ENCODE results near the gene RAB42. TPM values are rescaled to one million over a fixed set of nuclear protein-coding genes. Genes with fewer than 3 reads are reported as not detected.

Gene RAB42
- total and polyA plus RNA-seq, 2 of the 8 experiments (the other 6 are each of a cell fraction or from before 2014, with no cell fraction given) = 12.5 to 16.6 TPM

DNA sequence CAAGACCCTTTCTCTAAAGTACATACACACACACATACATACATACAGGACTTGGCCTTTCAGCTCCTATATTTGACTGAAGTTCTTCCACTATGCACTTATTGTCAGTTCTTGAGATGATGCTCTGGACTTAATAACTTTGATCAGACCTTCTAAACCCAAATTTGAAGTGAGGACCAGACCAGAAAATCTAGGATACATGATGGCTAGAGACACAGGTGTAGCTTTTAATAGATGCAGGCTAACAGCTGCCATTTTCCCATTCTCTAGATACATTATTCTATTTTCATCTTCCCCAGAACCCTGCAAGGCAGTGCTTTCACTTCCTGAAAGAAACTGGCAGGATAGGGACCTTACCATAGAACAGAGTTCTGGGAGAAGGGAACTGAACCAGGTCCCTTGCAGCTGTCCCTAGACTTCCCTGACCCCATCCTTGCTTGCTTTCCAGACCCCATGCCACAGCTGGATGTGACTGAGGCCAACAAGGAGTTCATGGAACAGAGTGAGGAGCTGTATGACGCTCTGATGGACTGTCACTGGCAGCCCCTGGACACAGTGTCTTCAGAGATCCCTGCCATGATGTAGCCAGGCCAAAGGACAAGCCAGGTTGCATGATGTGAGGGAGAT, 14.9 kb upstream of the RAB42 start:
- no peak overlapping the region for H3K14ac ChIP-seq (ENCODE audit: insufficient read length)
- no peak overlapping the region for H3K4me3 ChIP-seq (ENCODE audit: extremely low read depth in 1 of 4, insufficient read depth in 2 of 4, low read depth in 3 of 4, low read length in 4 of 4)
- H3K18ac ChIP-seq (ENCODE audit: extremely low read depth, low read length) = no peak overlapping the region
- DNase-seq (ENCODE audit: low read depth in 1 of 2, low spot score in 2 of 2) (no peak), FAIRE-seq (no peak)
- no peak overlapping the region; the same call in 1 of the 2 replicates for H4K8ac ChIP-seq (ENCODE audit: extremely low read depth, insufficient read depth, low read length)
- no peak overlapping the region for H3K4ac ChIP-seq (replicated peaks; ENCODE audit: insufficient read length, low read depth, low read length)
- H3K36me3 ChIP-seq (ENCODE audit: control insufficient read depth in 2 of 4, insufficient read depth in 4 of 4, low read length in 3 of 4) = peaks cover 19 to 60% (median 41%) of the 10 kb centered on the region in 4 experiments
- ChIA-PET POLR2A (ENCODE audit: partially characterized antibody) (interaction anchor here (1.3 to 23.4 kb wide), 7 partner anchors 16 to 342 kb away, joined by 3 to 660 read pairs (median 118); partner anchors contain the start of genes ATP5IF1, RAB42, RCC1 and TAF12), CTCF (ENCODE audit: partially characterized antibody) (interaction anchor here (0.7 to 9.7 kb wide), 6 partner anchors 8 to 63 kb away, joined by 3 to 73 read pairs (median 3); no protein-coding TSS in a partner anchor)
- no peak overlapping the region for H3K27ac ChIP-seq (ENCODE audit: low read depth, low read length)
- peaks cover 0 to 8% (median 3%) of the 10 kb centered on the region in 4 experiments; a peak in 4 of 7 replicates for H3K4me1 ChIP-seq (replicated peaks in 1 of 4; ENCODE audit: control insufficient read depth in 3 of 4, insufficient read depth in 4 of 4, low read length in 3 of 4)
- H3K9ac ChIP-seq (replicated peaks in 1 of 4; ENCODE audit: extremely low read depth in 1 of 4, low read depth in 3 of 4, low read length in 3 of 4) = no peak overlapping the region
- no peaks in the 10 kb centered on the region for H3K9me3 ChIP-seq (ENCODE audit: insufficient read depth in 2 of 2, low read depth in 1 of 2, low read length in 1 of 2)
- H2BK120ac ChIP-seq (replicated peaks; ENCODE audit: low read depth, low read length) = no peak overlapping the region
- H2BK15ac ChIP-seq (ENCODE audit: low read length) = no peak overlapping the region
- H4K5ac ChIP-seq (ENCODE audit: insufficient read length, low read depth, low read length) = no peak overlapping the region
- no peak overlapping the region for H2AK5ac ChIP-seq (ENCODE audit: low read depth, low read length)
- H3K23me2 ChIP-seq (ENCODE audit: low read depth, low read length) = peaks cover 10% of the 10 kb centered on the region; the same call in 1 of the 2 replicates
- H2BK20ac ChIP-seq (ENCODE audit: low read length) = no peak overlapping the region
- no peak overlapping the region for H3K4me2 ChIP-seq (ENCODE audit: insufficient read depth in 1 of 2, low read depth in 2 of 2, low read length in 2 of 2)
- peaks cover 4% of the 10 kb centered on the region; the same call in 1 of the 2 replicates for H3K79me1 ChIP-seq (ENCODE audit: low read depth, low read length)
- peaks cover 10 to 21% of the 10 kb centered on the region in 2 experiments for H3K79me2 ChIP-seq (ENCODE audit: control insufficient read depth in 1 of 2, insufficient read depth in 2 of 2, low read length in 2 of 2)
- peaks cover 15 to 23% of the 10 kb centered on the region in 2 experiments for H4K20me1 ChIP-seq (replicated peaks in 1 of 2; ENCODE audit: control insufficient read depth in 1 of 2, insufficient read depth in 2 of 2, low read length in 2 of 2)
- no peak overlapping the region for H3K56ac ChIP-seq (replicated peaks; ENCODE audit: insufficient read length, low read depth, low read length)
- H4K91ac ChIP-seq (replicated peaks; ENCODE audit: insufficient read length, low read length) = no peak overlapping the region
- H3K23ac ChIP-seq (ENCODE audit: insufficient read length) = no peak overlapping the region
- H3K27me3 ChIP-seq (replicated peaks in 1 of 4; ENCODE audit: control insufficient read depth in 3 of 4, extremely low read depth in 1 of 4, insufficient read depth in 3 of 4, low read length in 3 of 4) = peaks cover 0 to under 1% (median under 1%) of the 10 kb centered on the region in 4 experiments; a peak in 1 of 7 replicates
- 82% methylated on average over 1 of the region's 1 CpG; no CpG with 5 or more reads in 1 of the 2 experiments for WGBS, 2 experiments (ENCODE audit: extremely low coverage in 1 of 2, insufficient coverage in 1 of 2, insufficient read length in 1 of 2, insufficient replicate concordance in 2 of 2, low coverage in 1 of 2, low lambda C conversion rate in 2 of 2, missing lambda C conversion rate in 1 of 2)
- no peak for TF ChIP-seq SP4 (IDR thresholded peaks at IDR 0.05; ENCODE audit: low read length)
- no peak for TF ChIP-seq SIRT6 (IDR thresholded peaks at IDR 0.05; ENCODE audit: low read length)
- TF ChIP-seq POLR2A (IDR thresholded peaks at IDR 0.05; ENCODE audit: control extremely low read depth in 1 of 2, low read depth in 2 of 2, low read length in 2 of 2) = peak in 1 of 2 experiments; percentile 31; a peak in 2 of 3 replicates
- TF ChIP-seq SP2 (IDR thresholded peaks at IDR 0.05; ENCODE audit: low read length) = no peak
- TF ChIP-seq POLR2AphosphoS5 (IDR thresholded peaks at IDR 0.05; ENCODE audit: low read depth, low read length) = peak; percentile 92
- H2AFZ ChIP-seq (ENCODE audit: low read length) = no peak overlapping the region
- no peak overlapping the region for H2BK5ac ChIP-seq (ENCODE audit: low read depth, low read length)
- H2BK12ac ChIP-seq (ENCODE audit: low read depth, low read length) = no peak overlapping the region
